H9 (cell line): Measurements from ENCODE around the gene SPATA22. TPM values are rescaled to one million over a fixed set of nuclear protein-coding genes. Genes with fewer than 3 reads are reported as not detected.

Source experiments
- DNase-seq: peaks from one replicate; pipeline ENCODE4 v3.0.0-alpha.2; 2017
- H2AFZ ChIP-seq: one replicate; pipeline ENCODE4 v1.6.1; 2013; ENCODE audit warnings: mild to moderate bottlenecking, low read length, control low read depth, moderate library complexity
- H2AK5ac ChIP-seq: 2 replicates; pipeline ENCODE4 v1.6.1; 2013; ENCODE audit warnings: low read length, control low read depth, mixed read lengths; ENCODE audit not compliant: insufficient read length
- H2BK120ac ChIP-seq: one replicate; pipeline ENCODE4 v1.6.1; 2013; ENCODE audit warnings: low read depth, mild to moderate bottlenecking, low read length, control low read depth, inconsistent platforms; ENCODE audit not compliant: poor library complexity, severe bottlenecking
- H2BK12ac ChIP-seq: 2 replicates; pipeline ENCODE4 v1.6.1; 2013; ENCODE audit warnings: low read length, control low read depth, mixed read lengths, low read depth; ENCODE audit not compliant: insufficient read length
- H2BK15ac ChIP-seq: 2 replicates; pipeline ENCODE4 v1.6.1; 2013; ENCODE audit warnings: low read depth, low read length, control low read depth
- H2BK20ac ChIP-seq: one replicate; pipeline ENCODE4 v1.6.1; 2013; ENCODE audit warnings: low read depth, mild to moderate bottlenecking, low read length, control low read depth, inconsistent platforms; ENCODE audit not compliant: poor library complexity, severe bottlenecking
- H2BK5ac ChIP-seq: 2 replicates; pipeline ENCODE4 v1.6.1; 2013; ENCODE audit warnings: low read length, control low read depth, mixed read lengths; ENCODE audit not compliant: insufficient read length
- H3K14ac ChIP-seq: 2 replicates; pipeline ENCODE4 v1.6.1; 2013; ENCODE audit warnings: low read length, control low read depth; ENCODE audit not compliant: insufficient read depth
- H3K18ac ChIP-seq: 2 replicates; pipeline ENCODE4 v1.6.1; 2013; ENCODE audit warnings: low read depth, mild to moderate bottlenecking, mixed read lengths, low read length, control low read depth; ENCODE audit not compliant: insufficient read length
- H3K23ac ChIP-seq: 2 replicates; pipeline ENCODE4 v1.6.1; 2013; ENCODE audit warnings: low read length, control low read depth, mixed read lengths, low read depth; ENCODE audit not compliant: insufficient read length
- H3K23me2 ChIP-seq: 2 replicates; pipeline ENCODE4 v1.6.1; 2013; ENCODE audit warnings: low read depth, mild to moderate bottlenecking, mixed read lengths, low read length, control low read depth; ENCODE audit not compliant: insufficient read length, poor library complexity, severe bottlenecking
- H3K27ac ChIP-seq: 2 replicates; pipeline ENCODE4 v1.5.1; 2013; ENCODE audit warnings: low read length, control low read depth, mixed read lengths, low read depth; ENCODE audit not compliant: insufficient read length
- H3K27me3 ChIP-seq: 2 replicates; pipeline ENCODE4 v1.6.1; 2013; ENCODE audit warnings: low read length, control low read depth, inconsistent platforms; ENCODE audit not compliant: insufficient read depth
- H3K4ac ChIP-seq: 2 replicates; pipeline ENCODE4 v1.6.1; 2013; ENCODE audit warnings: low read depth, mild to moderate bottlenecking, control low read depth, inconsistent platforms, low read length, moderate library complexity
- H3K4me1 ChIP-seq: 2 replicates; pipeline ENCODE4 v1.6.1; 2013; ENCODE audit warnings: low read length, control low read depth, inconsistent platforms; ENCODE audit not compliant: insufficient read depth
- H3K4me2 ChIP-seq: 2 replicates; pipeline ENCODE4 v1.6.1; 2013; ENCODE audit warnings: low read length, control low read depth, mixed read lengths; ENCODE audit not compliant: insufficient read length, insufficient read depth
- H3K56ac ChIP-seq: 2 replicates; pipeline ENCODE4 v1.6.1; 2013; ENCODE audit warnings: low read depth, mild to moderate bottlenecking, mixed read lengths, low read length, control low read depth; ENCODE audit not compliant: insufficient read length
- H3K79me1 ChIP-seq: 2 replicates; pipeline ENCODE4 v1.6.1; 2013; ENCODE audit warnings: low read depth, mild to moderate bottlenecking, moderate library complexity, low read length, control low read depth, inconsistent platforms; ENCODE audit not compliant: insufficient read depth, poor library complexity, severe bottlenecking
- H3K79me2 ChIP-seq: 2 replicates; pipeline ENCODE4 v1.6.1; 2013; ENCODE audit warnings: low read length, control low read depth, inconsistent platforms; ENCODE audit not compliant: insufficient read depth
- H3K9ac ChIP-seq: 2 replicates; pipeline ENCODE4 v1.6.1; 2013; ENCODE audit warnings: low read length, control low read depth, mixed read lengths; ENCODE audit not compliant: insufficient read length; ENCODE audit errors: extremely low read depth
- H3K9me3 ChIP-seq: one replicate; pipeline ENCODE4 v1.6.1; 2013; ENCODE audit warnings: low read depth, low read length, inconsistent platforms; ENCODE audit not compliant: control insufficient read depth
- H3T11ph ChIP-seq: one replicate; pipeline ENCODE4 v1.6.1; 2013; ENCODE audit warnings: mild to moderate bottlenecking, low read length, control low read depth, inconsistent platforms
- H4K20me1 ChIP-seq: one replicate; pipeline ENCODE4 v1.6.1; 2013; ENCODE audit not compliant: control insufficient read depth, insufficient read length, insufficient read depth
- H4K5ac ChIP-seq: 2 replicates; pipeline ENCODE4 v1.6.1; 2013; ENCODE audit warnings: low read depth, mild to moderate bottlenecking, mixed read lengths, low read length, control low read depth; ENCODE audit not compliant: insufficient read length
- H4K8ac ChIP-seq: replicated peaks from 2 replicates; pipeline ENCODE4 v1.6.1; 2013; ENCODE audit warnings: low read length, control low read depth, mixed read lengths, low read depth; ENCODE audit not compliant: insufficient read length
- H4K91ac ChIP-seq: 2 replicates; pipeline ENCODE4 v1.6.1; 2013; ENCODE audit warnings: low read depth, mild to moderate bottlenecking, moderate library complexity, mixed read lengths, low read length, control low read depth; ENCODE audit not compliant: insufficient read length
- H3K27ac Mint-ChIP-seq, 3 experiments: 2 replicates in 2 of 3; 3 replicates in 1 of 3; pipeline ENCODE4 v1.8.0; 2020 to 2021; ENCODE audit warnings: mixed read lengths in 3 of 3, mild to moderate bottlenecking in 1 of 3, moderate library complexity in 1 of 3
- H3K27me3 Mint-ChIP-seq: 2 replicates; pipeline ENCODE4 v1.8.0; 2021; ENCODE audit warnings: low read depth, mild to moderate bottlenecking, moderate library complexity, mixed read lengths
- H3K36me3 Mint-ChIP-seq, 3 experiments: 2 replicates in 2 of 3; 3 replicates in 1 of 3; pipeline ENCODE4 v1.8.0; 2020 to 2021; ENCODE audit warnings: low read depth in 3 of 3, mixed read lengths in 3 of 3; ENCODE audit not compliant: insufficient read depth in 1 of 3
- H3K4me1 Mint-ChIP-seq, 2 experiments: 2 replicates each; pipeline ENCODE4 v1.8.0; 2020; ENCODE audit warnings: mixed read lengths in 2 of 2
- H3K4me3 Mint-ChIP-seq, 2 experiments: 2 replicates in 1 of 2; 3 replicates in 1 of 2; pipeline ENCODE4 v1.8.0; 2020 to 2021; ENCODE audit warnings: mild to moderate bottlenecking in 2 of 2, mixed read lengths in 2 of 2, moderate library complexity in 1 of 2
- H3K9me3 Mint-ChIP-seq, 2 experiments: 2 replicates in 1 of 2; 3 replicates in 1 of 2; pipeline ENCODE4 v1.8.0; 2020; ENCODE audit warnings: mild to moderate bottlenecking in 2 of 2, mixed read lengths in 2 of 2, moderate library complexity in 1 of 2
- CTCF ChIP-seq: fragments of 200-600 bp; sonication (generic); conservative IDR thresholded peaks from 3 replicates; pipeline ENCODE4 v1.8.0; 2021; ENCODE audit warnings: antibody characterized with exemption, mild to moderate bottlenecking
- WGBS: extraction: QIAGEN DNeasy Blood & Tissue Kit; methylation state at CpG from one replicate; pipeline ENCODE4 v1.1.7; 2013; ENCODE audit warnings: missing lambda C conversion rate, low lambda C conversion rate, mixed read lengths; ENCODE audit not compliant: insufficient read length; ENCODE audit errors: extremely low coverage; 5-methylcytosine and 5-hydroxymethylcytosine counted together
- total RNA-seq: library from RNA; stranded (reverse); gene quantifications from 2 replicates; pipeline ENCODE4 v1.2.1, GENCODE V29; 2021

Gene SPATA22
- total RNA-seq, 1 experiment from 2014 or later, result not detected

DNA sequence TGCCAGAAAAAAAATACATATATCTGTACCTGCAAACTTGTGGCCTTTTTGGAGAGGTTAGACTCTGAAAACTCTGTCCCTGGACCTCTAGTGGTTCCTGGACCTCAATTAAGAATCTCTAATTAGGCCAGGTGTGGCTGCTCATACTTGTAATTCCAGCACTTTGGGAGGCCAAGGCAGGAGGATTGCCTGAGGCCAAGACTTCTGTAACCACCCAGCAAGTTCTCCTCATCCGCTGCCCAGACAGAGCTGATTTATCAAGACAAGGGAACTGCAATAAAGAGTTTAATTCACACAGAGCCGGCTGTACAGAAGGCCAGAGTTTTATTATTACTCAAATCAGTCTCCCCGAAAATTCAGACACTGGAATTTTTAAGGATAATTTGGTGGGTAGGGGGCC, 8.4 kb upstream of the SPATA22 start:
- Mint-ChIP-seq H3K4me1 (peaks cover 39 to 47% of the 10 kb centered on the region in 2 experiments), H3K9me3 (no peaks in the 10 kb centered on the region)
- WGBS, result no CpG with 5 or more reads among the region's 3 CpGs

More for the DNA sequence above, 8.4 kb upstream of the SPATA22 start:
- Histone ChIP-seq H3K79me1 (no peaks in the 10 kb centered on the region), H3K27ac (no peak overlapping the region), H3K4ac (no peak overlapping the region), H3K4me1 (peaks cover 5% of the 10 kb centered on the region; the same call in 1 of the 2 replicates), H3K9me3 (no peaks in the 10 kb centered on the region), H4K20me1 (no peaks in the 10 kb centered on the region), H2BK20ac (no peak overlapping the region), H2BK120ac (no peak overlapping the region), H2BK12ac (no peak overlapping the region), H2BK5ac (no peak overlapping the region), H4K91ac (no peak overlapping the region), H4K5ac (no peak overlapping the region), H2BK15ac (no peak overlapping the region), H3K4me2 (no peak overlapping the region), H2AFZ (no peak overlapping the region), H3K56ac (no peak overlapping the region), H3K23ac (no peak overlapping the region), H3K79me2 (no peaks in the 10 kb centered on the region), H2AK5ac (no peak overlapping the region), H3T11ph (no peak overlapping the region), H3K18ac (no peak overlapping the region), H3K27me3 (no peaks in the 10 kb centered on the region), H3K14ac (no peak overlapping the region), H3K23me2 (no peaks in the 10 kb centered on the region), H3K9ac (no peak overlapping the region), H4K8ac (no peak overlapping the region)
- no peak for TF ChIP-seq CTCF
- no peak overlapping the region for H3K27ac Mint-ChIP-seq
- no peaks in the 10 kb centered on the region for H3K27me3 Mint-ChIP-seq
- no peak for DNase-seq
- H3K36me3 Mint-ChIP-seq, result no peaks in the 10 kb centered on the region
- no peak overlapping the region for H3K4me3 Mint-ChIP-seq
